GM12892 (cell line): Measurements from ENCODE around the gene MTFMT. TPM values are rescaled to one million over a fixed set of nuclear protein-coding genes. Genes with fewer than 3 reads are reported as not detected.
A peak's percentile ranks its signal among the peaks of the same experiment; 100 is the strongest.
"Not testable (repeated sequence)": the region's sequence is repeated elsewhere in the genome, so short reads cannot be mapped to it uniquely, and the experiment has no call there.

Experiments used
- DNase-seq: peaks from one replicate; pipeline ENCODE4 v3.0.0; 2011; ENCODE audit not compliant: insufficient read length
- FAIRE-seq: peaks from 2 replicates; lab custom pipeline; 2011; peaks lifted over from hg19 to GRCh38; lab: Jason Lieb, UNC
- POLR2A ChIP-seq: IDR thresholded peaks from 2 replicates; pipeline ENCODE4 v1.6.1; 2011; ENCODE audit warnings: low read depth, low read length, control low read depth
- POLR2AphosphoS5 ChIP-seq: IDR thresholded peaks from 2 replicates; pipeline ENCODE4 v1.6.1; 2011; ENCODE audit warnings: low read depth, low read length, control low read depth
- TAF1 ChIP-seq: IDR thresholded peaks from 2 replicates; pipeline ENCODE4 v1.6.1; 2011; ENCODE audit warnings: low read depth, mild to moderate bottlenecking, control low read depth, low read length, borderline replicate concordance
- polyA plus RNA-seq: library from polyadenylated mRNA; unstranded; fragments of >200 nt; gene quantifications from one replicate; pipeline ENCODE4 v1.2.1, GENCODE V29; 2012; ENCODE audit warnings: missing spikeins, inconsistent platforms; ENCODE audit not compliant: missing spikeins

Gene MTFMT
- 14.9 TPM for polyA plus RNA-seq

DNA sequence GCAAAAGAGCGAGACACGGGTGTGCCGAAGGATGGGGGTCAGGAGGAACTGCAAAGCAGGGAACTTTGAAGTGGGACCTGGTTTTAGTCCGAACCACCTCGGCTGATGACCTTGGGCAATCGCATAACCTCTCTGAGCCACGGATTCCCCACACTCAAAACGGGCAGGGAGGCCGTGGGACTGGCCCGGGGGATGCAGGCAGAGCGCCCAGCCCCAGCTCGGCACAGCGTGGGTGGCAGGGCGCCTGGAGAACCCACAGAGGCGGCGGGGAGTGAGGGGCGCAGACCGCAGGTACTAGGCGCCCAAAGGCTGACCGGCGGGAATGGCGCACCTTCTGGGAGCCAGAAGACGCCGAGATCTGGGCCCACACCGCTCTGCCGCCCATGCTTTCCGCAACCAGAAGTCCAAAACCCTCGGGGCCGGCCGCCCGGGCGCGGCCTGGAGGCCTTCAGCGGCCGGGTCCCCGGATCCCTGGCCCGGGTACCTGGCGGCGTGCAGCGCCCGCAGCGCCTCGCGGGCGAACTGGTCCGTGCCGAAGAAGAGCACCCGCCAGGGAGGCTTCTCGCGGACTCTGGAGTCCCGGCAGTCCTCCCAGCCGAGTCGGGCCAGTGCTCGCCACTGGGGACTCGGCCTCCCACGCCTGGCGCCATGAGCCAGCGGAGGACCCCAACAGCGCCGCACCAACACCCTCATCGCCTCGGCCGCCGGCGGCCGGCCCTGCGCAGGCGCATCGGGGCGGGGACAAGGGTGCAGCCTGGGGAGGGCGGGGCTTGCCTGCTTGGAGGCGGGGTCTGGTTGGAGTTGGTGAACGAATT lies at the start of gene MTFMT:
Gene MTFMT, minus strand, starts transcription at position 719 of the 815 bp plus-strand sequence. Its CDS starts 26 bp downstream, at position 693.
- FAIRE-seq (peak; percentile 58), DNase-seq (peak; percentile 97)
- TF ChIP-seq TAF1 (no peak), POLR2A (peak; percentile 86), POLR2AphosphoS5 (peak; percentile 79)

DNA sequence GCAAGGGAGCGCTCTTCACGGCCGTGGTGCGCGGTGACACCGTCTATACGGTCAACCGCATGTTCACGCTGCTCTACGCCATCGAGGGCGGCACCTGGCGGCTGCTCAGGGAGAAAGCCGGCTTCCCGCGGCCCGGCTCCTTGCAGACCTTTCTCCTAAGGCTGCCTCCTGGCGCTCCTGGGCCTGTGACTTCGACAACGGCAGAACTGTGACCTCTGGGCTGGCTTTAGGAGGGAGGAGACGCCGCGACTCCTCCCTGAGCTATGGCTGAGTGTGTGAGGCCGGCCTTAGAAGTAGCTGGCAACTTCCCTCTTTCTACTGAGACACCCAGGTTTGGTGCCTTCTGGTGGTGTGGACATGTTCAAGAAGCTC lies 48.5 kb upstream of the MTFMT start:
- TF ChIP-seq POLR2AphosphoS5 (no peak), TAF1 (no peak), POLR2A (no peak)
- FAIRE-seq, result no peak
- no peak for DNase-seq

DNA sequence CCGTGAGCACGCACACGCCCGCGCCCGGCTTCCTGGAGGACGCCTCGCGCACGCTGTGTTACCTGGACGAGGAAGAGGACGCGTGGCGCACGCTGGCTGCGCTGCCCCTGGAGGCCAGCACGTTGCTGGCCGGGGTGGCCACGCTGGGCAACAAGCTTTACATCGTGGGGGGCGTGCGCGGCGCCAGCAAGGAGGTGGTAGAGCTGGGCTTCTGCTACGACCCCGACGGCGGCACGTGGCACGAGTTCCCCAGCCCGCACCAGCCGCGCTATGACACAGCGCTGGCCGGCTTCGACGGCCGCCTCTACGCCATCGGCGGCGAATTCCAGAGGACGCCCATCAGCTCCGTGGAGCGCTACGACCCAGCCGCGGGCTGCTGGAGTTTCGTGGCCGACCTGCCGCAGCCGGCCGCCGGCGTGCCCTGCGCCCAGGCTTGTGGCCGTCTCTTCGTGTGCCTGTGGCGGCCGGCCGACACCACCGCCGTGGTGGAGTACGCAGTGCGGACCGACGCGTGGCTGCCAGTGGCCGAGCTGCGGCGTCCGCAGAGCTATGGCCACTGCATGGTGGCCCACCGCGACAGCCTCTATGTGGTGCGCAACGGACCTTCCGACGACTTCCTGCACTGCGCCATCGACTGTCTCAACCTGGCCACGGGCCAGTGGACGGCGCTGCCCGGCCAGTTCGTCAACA lies 48.0 kb upstream of the MTFMT start:
- FAIRE-seq, result no peak
- no peak for DNase-seq
- no peak for TF ChIP-seq POLR2A
- TF ChIP-seq TAF1, result no peak
- no peak for TF ChIP-seq POLR2AphosphoS5

DNA sequence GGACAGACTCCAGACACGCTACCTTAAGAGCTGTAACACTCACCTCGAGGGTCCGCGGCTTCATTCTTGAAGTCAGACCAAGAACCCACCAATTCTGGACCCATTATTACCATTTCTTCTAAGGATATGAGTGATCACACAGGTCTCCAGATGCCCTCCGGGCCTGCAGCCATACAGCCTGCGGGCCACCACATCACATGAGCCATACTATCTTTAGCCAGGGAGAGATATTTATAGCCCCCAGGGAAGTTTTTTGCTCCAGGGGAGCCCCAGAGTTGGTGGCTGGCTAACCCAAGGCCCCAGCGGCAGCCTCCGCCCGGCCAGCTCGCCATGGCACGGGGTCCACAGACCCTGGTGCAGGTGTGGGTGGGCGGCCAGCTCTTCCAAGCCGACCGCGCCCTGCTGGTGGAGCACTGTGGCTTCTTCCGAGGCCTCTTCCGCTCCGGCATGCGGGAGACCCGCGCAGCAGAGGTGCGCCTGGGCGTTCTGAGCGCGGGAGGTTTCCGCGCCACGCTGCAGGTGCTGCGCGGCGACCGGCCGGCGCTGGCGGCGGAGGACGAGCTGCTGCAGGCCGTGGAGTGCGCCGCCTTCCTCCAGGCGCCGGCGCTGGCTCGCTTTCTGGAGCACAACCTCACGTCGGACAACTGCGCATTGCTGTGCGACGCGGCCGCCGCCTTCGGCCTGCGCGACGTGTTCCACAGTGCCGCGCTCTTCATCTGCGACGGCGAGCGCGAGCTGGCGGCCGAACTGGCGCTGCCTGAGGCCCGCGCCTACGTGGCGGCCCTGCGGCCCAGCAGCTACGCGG lies 47.2 kb upstream of the MTFMT start, which contains the start of gene KBTBD13:
Gene KBTBD13, plus strand, starts transcription at position 261 of the 805 bp plus-strand sequence. Its CDS starts 70 bp downstream, at position 331.
- TF ChIP-seq POLR2AphosphoS5 (no peak), TAF1 (no peak), POLR2A (no peak)
- FAIRE-seq, result no peak
- no peak for DNase-seq

DNA sequence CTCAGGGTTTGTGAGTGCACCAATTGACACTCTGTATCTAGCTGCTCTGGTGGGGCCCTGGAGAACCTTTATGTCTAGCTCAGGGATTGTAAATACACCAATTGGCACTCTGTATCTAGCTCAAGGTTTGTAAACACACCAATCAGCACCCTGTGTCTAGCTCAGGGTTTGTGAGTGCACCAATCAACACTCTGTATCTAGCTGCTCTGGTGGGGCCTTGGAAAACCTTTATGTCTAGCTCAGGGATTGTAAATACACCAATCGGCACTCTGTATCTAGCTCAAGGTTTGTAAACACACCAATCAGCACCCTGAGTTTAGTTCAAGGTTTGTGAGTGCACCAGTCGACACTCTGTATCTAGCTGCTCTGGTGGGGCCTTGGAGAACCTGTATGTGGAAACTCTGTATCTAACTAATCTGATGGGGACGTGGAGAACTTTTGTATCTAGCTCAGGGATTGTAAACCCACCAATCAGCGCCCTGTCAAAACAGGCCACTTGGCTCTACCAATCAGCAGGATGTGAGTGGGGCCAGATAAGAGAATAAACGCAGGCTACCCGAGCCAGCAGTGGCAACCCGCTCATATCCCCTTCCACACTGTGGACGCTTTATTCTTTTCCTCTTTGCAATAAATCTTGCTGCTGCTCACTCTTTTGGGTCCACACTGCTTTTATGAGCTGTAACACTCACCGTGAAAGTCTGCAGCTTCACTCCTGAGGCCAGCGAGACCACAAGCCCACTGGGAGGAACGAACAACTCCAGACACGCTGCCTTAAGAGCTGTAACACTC lies 46.4 kb upstream of the MTFMT start:
- not testable (repeated sequence) for FAIRE-seq, DNase-seq

DNA sequence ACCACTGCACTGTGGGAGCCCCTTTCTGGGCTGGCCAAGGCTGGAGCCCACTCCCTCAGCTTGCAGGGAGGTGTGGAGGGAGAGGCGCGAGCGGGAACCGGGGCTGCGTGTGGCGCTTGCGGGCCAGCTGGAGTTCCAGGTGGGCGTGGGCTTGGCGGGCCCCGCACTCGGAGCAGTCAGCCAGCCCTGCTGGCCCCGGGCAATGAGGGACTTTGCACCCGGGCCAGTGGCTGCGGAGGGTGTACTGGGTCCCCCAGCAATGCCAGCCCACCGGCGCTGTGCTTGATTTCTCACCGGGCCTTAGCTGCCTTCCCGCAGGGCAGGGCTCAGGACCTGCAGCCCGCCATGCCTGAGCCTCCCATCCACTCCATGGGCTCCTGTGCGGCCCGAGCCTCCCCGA lies 45.5 kb upstream of the MTFMT start:
- not testable (repeated sequence) for FAIRE-seq, DNase-seq

DNA sequence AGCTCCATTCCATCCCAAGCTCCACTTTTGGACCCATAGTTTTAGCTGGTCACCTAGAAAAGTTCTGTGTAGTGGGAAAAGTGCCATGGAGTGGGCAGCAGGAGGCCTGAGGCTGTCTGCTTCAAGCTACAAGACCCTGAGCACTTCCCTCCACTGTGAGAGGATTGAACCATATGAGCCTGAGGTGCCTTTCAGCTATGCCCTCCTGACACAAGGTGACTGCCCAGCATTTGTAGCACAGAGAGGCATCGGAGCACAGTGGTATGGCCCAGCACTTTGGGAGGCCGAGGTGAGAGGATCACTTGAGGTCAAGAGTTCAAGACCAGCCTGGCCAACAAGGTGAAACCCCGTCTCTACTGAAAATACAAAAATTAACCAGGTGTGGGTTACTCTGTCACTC lies 43.2 kb upstream of the MTFMT start:
- no peak for TF ChIP-seq TAF1
- TF ChIP-seq POLR2A, result no peak
- FAIRE-seq (no peak), DNase-seq (no peak)

DNA sequence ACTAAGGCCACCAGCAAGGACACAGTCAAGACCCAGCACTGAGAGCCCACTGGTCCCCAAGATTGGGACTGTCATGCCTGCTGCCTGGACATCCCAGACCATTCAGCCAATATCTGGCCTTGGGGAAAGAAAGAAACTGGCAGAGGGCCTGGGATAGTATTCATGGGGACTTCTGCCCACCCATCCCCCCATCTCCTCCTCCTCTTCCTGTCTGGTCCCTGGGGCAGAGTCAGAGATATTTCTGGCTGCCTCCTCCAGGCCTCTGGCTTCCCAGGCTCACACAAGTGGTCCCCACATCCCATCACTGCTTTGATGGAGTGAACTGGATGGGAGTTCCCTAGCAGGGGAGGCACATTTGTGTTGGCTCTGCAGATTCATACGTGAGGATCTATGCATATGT lies 42.6 kb upstream of the MTFMT start:
- TF ChIP-seq POLR2A (no peak), TAF1 (no peak), POLR2AphosphoS5 (no peak)
- DNase-seq, result no peak
- FAIRE-seq, result no peak

DNA sequence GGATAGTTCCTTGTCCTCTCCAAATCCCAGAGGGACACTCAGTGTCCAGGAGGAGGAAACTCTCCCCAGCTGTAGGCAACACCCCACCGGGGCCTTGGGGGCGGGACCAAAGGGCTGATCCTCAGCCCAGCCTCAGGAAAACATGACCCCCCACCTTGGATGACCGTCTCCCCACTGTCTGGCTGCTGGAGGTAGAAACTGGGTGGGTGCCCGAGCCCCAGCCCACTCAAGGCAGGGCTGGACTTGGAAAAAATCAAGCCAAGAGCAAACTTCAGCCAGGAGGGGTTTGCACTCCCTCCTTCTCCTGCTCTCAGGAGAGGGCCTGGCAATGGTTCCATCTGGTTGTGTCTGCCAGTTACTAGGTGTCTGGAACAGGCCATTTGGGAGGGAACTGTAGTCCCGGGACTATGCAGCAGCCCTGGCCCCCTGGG lies 42.0 kb upstream of the MTFMT start:
- FAIRE-seq (no peak), DNase-seq (no peak)
- TF ChIP-seq POLR2A, result no peak
- no peak for TF ChIP-seq TAF1
- no peak for TF ChIP-seq POLR2AphosphoS5

DNA sequence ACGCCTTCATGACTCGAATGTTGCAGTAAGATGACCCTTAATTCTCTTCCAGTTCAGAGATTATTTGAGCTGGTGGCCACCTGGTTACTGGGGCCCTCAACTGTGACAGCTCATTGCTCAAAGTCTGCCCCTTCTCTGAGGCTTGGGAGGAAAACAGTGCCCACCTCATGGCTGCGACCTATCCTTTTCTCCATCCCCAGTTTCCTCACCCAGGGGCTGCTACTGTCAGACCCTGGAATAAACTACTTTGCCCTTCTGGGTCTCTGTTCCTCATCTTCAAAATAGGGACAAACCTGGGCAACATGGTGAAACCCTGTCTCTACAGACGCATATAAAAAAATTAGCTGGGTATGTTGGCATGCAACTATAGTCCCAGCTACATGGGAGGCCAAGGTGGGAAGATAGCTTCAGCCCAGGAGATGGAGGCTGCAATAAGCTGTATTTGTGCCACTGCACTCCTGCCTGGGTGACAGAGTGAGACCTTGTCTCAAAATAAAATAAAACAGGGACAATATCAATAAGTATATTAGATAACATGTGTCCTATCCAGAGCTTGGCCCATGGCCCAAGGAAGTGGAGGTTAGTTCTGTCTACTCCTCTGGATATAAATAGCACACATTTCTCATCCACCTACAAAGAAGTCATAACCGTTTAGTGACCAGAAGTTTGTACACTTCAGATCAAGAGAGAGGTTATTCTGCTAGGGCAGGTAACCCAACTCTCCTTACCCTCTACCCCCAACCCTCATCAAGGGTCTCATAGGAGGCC lies 40.5 kb upstream of the MTFMT start:
- DNase-seq (no peak), FAIRE-seq (no peak)
- TF ChIP-seq TAF1, result no peak
- TF ChIP-seq POLR2AphosphoS5, result no peak
- TF ChIP-seq POLR2A, result no peak

DNA sequence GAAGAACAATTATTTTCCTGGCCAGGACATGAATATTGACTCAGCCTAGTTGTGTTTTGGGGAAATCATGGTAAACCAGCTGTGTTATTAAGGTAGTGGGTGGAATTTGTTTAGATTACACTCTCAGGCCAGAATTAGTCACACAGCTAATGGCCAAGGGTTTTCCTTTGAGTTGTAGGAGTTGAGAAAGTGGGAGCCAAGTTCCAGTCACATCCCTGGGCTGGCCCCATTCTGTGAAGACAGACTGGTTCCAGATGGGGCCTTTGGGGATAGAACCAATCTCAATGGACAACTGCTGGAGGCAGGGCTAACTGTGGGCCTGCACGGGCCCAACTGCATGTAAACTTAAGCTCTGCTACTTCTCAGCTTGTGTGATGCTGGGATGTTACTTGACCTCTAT lies 39.7 kb upstream of the MTFMT start:
- FAIRE-seq, result no peak
- no peak for DNase-seq

More for the DNA sequence above, 39.7 kb upstream of the MTFMT start:
- no peak for TF ChIP-seq POLR2A
- no peak for TF ChIP-seq TAF1
- no peak for TF ChIP-seq POLR2AphosphoS5
